GM19438 (cell line): ENCODE data around the gene SYTL3.
"Not testable (repeated sequence)": the region's sequence is repeated elsewhere in the genome, so short reads cannot be mapped to it uniquely, and the experiment has no call there.

Experiments
- ATAC-seq: cut with Tn5 transposase; IDR thresholded peaks from one replicate; pipeline ENCODE4 v1.9.1; 2021; ENCODE audit warnings: low read depth; ENCODE audit not compliant: unreplicated experiment

SYTL3 gene

DNA sequence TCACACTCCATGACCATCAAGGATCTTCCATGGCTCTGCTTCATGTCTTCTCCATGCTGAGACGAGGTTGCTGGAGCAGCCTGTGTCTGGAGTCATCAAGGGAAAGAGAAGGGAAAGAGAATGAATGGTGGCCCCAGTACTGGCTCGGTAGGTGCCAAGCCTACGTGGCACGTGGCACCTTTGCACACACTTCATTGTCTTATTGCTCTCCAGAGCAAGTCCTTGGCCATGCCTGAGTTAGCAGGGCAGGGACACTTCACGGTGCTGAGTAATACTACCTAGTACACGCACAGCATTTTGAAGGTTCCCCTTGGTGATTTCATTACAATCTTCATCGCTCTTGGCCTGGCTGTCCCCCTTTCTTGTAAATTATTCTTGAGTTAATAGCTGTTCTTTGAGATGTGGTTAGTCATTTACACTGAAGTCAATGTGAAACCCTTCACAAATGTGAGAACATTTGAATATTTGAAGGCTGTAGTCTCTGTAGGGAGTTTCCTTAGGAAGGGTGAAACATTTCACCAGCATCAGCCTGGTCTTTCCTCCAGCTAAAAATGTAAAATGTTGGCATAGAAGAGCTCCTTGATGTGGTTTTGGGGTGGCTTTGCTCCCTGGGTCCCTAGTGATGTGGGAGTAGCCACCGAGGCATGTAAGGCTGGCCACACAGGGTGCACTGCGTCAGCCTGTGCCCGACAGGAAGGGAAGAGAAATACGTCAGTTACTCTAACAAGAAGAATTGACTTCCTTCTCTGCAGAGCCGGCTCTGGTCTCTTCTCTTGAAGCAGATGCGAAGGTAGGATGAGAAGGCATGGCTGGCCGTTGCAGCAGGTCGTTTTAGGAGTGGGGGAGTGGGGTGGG, at the start of gene SYTL3:
Gene SYTL3 (plus strand): TSS at position 766 of the 855 bp plus-strand sequence. CDS start 13,215 bp downstream, outside the sequence.
- peak; percentile 41 for ATAC-seq

DNA sequence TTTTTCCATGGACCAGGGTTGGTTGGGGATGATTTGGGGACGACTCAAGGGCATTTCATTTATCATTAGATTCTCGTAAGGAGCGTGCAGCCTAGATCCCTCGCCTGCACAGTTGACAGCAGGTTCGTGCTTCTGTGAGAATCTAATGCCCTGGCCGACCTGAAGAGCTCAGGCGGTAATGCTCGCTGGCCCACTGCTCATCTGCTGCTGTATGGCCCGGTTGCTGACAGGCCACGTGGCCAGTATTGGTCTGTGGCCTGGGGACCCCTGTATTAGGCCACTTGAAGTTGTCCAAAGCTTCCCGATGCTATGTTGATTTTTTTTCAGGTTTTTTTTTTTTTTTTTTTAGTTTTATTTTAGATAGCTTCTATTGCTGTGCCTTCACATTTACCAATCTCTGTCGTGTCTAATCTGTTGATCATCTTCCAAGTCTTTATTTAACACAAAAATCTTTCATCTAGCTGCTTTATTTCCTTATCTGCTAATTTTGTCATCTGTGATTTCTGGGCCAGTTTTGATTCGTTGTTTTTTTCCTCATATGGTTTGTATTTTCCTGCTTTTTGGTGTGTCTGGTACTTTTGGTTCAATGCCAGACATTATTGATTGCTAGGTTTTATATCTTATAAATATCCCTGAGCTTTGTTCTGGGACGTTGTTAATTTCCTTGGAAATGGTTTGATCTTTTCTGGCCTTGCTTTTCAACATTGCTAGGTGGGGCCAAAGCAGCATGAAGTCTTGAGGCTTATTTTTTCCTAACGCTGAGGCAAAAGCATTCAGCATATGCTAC, 46.4 kb upstream of the SYTL3 start:
- no peak for ATAC-seq

GRCh38 chr6:158604048-158604406, 45.8 kb upstream of the SYTL3 start:
- ATAC-seq, result no peak

GRCh38 chr6:158605266-158605878, 44.5 kb upstream of the SYTL3 start:
- ATAC-seq, result no peak

- ATAC-seq, result not testable (repeated sequence)
Observed at GRCh38 chr6:158606011-158606410, 43.8 kb upstream of the SYTL3 start.

DNA sequence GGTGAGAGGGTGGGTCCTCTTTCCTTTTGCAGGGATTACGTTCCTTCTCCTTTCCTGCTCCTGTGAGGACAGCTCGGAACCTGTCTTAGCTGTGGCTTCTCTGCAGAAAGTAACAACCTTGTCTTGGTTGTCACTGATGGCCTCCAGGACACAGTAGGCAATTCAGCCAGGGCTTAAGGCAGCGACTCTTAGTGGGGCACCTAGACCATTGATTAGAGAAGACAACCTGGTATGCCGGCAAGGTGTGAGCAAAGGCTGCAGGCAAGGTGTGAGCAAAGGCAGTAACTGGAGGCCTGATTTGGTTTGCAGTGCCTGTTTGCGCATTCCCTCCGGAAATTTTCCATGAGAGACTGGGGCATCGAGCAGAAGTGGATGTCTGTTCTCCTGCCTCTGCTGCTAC, 42.9 kb upstream of the SYTL3 start:
- no peak for ATAC-seq

DNA sequence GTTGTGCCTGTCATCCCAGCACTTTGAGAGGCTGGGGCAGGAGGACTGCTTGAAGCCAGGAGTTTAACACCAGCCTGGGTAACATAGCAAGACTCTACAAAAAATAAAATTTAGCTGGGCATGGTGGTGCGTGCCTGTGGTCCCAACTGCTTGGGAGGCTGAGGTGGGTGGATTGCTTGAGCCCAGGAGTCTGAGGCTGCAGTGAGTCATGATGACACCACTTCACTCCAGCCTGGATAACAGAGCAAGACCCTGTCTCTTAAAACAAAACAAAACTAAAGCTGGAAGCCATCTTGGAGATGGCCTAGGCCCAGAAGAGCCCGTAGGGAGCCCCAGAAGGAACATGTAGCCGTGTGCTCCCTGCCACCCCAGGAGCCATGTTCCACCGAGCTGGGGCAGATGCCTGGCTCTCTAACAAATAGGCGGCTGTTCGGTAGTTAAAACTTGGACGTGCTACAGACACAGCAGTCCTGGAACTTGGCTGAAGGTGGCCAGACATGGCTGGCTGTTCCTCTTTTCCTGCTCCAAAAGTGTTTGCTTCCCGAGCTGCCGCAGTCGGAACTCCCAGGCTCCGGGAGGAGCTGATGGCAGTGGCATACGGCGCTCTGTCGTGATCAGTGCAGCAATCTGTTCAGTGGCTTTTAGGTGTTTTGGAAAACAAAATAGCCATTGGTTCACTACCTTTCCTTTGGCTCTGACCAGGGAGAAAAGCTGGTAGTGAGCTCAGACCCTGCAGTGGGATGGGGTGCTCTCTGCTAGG, 42.3 kb upstream of the SYTL3 start:
- no peak for ATAC-seq

DNA sequence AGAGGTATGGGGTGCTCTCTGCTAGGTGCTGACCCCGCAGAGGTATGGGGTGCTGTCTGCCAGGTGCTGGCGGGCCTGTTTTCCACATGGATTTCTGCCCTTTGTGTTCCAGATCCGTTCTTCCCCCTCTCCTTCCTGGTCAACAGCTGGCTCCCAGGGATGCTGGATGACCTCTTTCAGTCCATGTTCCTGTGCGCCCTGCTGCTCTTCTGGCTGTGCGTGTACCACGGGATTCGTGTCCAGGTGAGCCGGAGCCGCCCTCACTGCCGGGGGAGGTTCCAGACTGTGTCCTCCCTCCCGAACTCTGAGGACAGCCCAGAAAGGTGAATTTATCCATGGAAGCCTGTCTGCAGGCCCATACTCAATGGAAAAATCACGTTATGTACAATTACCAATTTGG, 41.6 kb upstream of the SYTL3 start:
- no peak for ATAC-seq

- ATAC-seq, result no peak
Observed at GRCh38 chr6:158609455-158610155, 40.2 kb upstream of the SYTL3 start.

DNA sequence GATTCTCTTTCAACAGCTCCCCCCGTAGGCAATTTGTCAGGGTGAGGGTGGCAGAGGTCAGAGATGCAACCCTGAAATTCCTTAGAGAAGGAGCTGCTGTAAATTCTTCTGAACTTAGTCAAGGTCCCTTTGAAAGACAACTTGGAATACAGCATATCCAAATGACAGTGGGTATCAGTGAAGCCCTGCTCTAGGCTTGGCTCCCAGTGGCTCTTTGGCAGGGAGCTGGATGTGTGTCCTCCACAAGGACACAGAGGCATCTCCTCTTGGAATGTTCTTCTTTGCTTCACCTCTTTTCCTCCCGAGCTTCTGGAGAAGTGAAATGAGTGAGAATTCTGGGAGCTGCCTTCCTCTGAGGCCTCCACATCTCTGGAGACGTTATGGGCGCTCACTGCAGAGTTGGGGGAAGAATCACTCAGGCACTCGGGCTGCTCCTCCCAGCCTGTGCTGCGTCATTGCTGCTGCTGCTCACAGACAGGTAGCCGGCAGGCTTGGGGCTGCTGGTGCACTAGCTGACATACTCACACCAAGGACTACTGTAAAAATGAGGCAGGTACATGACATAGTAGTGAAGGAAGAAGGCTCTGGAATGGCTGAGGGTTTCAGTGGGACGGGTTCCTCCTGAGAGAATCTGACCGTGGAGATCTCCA, 39.4 kb upstream of the SYTL3 start:
- ATAC-seq, result no peak

GRCh38 chr6:158611039-158611438, 38.8 kb upstream of the SYTL3 start:
- no peak for ATAC-seq

DNA sequence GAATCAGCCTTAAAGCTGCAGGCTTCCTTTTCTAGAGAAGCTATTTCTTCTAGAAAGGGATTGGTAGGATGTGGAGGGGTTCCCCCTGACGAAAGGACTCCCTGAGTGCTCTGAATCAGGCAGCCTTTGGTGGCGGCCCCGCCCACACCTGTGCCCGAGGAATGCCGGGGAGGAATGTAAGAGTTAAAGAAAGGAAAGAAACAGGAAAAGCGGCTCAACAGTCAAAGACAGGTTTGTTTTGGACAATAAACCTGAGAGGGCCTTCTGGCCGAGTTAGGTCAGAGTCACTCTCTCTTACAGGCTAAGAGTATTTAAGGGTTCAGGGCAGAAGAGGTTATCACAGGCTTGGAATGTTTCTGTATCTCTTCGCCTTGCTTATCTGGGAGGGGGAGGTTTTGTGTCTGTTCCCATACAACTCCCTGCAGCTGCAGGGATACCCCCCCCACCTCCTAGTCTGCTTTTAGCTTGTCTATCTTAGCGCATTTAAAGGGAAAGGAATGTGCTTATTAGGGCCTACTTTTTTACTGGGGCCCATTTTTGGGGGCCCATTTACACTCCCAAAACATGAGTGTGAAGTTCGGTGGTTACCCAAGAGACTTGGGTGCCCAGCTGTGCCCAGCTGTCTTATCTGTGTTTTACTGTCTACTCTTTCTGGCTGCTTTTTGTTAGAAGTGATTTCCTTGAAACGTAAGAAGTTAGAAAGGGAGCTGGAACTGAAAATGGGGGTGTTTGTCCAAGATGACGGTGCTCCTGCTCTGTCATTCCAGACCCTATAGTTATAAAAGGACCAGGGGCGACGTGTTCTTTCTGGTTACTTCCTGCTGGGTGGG, 38.1 kb upstream of the SYTL3 start:
- ATAC-seq, result no peak

GRCh38 chr6:158614606-158615005, 35.2 kb upstream of the SYTL3 start:
- not testable (repeated sequence) for ATAC-seq

- not testable (repeated sequence) for ATAC-seq
Observed at GRCh38 chr6:158618289-158618688, 31.6 kb upstream of the SYTL3 start.

GRCh38 chr6:158619922-158620801, 29.7 kb upstream of the SYTL3 start:
- no peak for ATAC-seq

DNA sequence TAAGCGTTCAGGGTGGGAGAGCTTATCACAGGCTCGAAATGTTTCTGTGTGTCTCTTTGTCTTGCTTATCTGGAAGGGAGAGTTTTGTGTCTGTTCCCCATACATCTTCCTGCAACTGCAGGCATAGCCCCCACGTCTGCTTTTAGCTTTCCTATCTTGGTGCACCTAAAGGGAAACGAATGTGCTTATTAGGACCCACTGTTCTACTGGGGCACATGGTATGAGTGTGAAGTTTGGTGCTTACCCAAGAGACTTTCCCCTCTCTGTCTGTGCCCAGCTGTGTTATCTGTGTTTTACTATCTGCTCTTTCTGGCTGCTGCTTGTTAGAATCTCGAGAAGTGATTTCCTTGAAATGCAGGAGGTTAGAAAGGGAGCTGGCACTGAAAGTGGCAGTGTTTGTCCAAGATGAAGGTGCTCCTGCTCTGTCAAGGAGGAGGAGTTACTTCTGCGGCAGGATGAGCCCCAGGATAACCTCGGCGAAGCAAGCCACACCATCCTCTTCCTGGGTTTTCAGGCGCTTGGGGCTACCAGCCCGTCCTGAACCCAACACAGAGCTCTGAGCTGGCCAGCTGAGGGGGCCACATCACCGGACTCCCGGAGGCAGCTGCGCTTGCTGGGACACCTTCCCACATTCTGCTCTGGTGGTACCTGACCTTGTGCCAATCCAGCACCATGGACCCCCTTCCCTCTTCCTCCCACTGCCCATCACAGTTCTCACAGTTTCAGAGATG, 28.7 kb upstream of the SYTL3 start:
- ATAC-seq, result no peak
